AG08395 (cell line): ENCODE results near the gene FUT2.

ENCODE experiments used
- DNase-seq: peaks from one replicate; pipeline ENCODE4 v3.0.0; 2012; ENCODE audit warnings: mixed read lengths, low spot score

FUT2 gene

GRCh38 chr19:48751845-48752495 lies 56.2 kb downstream of the FUT2 start:
- no peak for DNase-seq

GRCh38 chr19:48752496-48753365 lies 57.0 kb downstream of the FUT2 start, which contains the start of gene FUT1:
FUT1 (minus strand) TSS chr19:48752641; CDS start chr19:48751281, 1,360 bp downstream.
- DNase-seq = peak; percentile 48

GRCh38 chr19:48755084-48755641 lies 59.4 kb downstream of the FUT2 start, which contains the start of gene FGF21:
FGF21 (plus strand) TSS chr19:48755524; CDS start chr19:48756237, 713 bp downstream.
- DNase-seq = no peak
